Umbilical cord (tissue), 2 donors: ENCODE measurements around the gene ASTN2. TPM values are rescaled to one million over a fixed set of nuclear protein-coding genes. Genes with fewer than 3 reads are reported as not detected.

Experiments
- DNase-seq: peaks from one replicate; pipeline ENCODE4 v3.0.0-alpha.2; 2015; ENCODE audit warnings: low spot score
- total RNA-seq: library from RNA; depleted of rRNA; stranded (reverse); fragments of >200 nt; gene quantifications from one replicate; pipeline ENCODE4 v1.2.3, GENCODE V29; 2014; ENCODE audit warnings: low replicate concordance; ENCODE audit not compliant: insufficient read depth

Gene ASTN2
- total RNA-seq, 1 donor from 2014 or later: 7.0 TPM

DNA sequence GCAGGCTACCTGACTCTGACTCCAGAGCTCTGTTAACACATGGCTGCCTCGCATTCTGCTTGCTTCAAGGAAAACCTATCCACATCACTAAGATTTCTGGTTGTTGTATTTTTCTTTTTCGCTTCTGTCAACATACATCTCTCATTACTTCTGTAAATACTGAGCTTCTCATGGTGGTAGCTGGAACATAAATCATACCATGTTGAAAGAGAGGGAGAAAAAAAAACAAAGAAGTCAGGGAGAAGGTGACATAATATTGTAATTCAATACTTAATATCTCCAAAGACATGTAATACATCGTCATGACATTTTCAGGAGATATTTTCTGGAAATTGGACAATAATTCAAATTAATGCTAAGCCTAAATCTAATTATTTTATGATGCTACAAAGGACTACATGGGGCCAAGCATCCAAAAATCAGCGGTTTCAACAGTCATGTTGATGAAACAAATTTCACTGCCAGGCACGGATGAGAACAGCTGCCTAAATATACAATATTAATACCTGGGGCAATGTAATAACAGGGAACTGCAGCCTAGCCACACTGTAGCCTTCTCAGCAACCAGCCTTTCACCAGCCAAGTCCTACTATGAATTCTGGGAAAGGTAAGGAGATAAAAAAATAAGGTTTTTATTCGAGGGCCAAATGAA, 395.8 kb downstream of the ASTN2 start:
- DNase-seq: no peak

DNA sequence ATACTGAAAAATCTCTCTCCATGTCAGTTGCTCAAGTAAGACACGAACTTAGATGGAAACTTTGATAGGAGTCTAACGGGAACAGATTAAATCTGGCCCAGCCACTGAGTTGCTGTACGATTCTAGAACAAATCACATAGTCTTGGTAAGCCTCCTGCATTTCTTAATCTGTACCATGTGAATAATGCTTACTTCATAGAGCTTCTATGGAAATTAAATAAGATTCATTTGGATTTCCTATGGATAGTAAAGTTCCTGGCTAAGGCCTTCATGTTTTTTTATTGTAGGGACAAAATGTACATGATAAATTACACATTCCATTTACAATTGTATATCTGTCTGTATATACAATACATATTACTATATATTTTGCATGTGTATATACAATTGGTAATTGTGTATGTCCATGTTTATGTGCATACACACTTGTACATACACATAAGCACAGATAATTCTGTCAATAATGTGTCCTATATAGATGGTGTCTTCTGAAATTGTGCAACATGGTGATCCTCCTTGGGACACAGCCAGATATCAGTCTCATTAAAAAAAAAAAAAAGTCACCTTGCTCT, 397.4 kb downstream of the ASTN2 start:
- DNase-seq: no peak

DNA sequence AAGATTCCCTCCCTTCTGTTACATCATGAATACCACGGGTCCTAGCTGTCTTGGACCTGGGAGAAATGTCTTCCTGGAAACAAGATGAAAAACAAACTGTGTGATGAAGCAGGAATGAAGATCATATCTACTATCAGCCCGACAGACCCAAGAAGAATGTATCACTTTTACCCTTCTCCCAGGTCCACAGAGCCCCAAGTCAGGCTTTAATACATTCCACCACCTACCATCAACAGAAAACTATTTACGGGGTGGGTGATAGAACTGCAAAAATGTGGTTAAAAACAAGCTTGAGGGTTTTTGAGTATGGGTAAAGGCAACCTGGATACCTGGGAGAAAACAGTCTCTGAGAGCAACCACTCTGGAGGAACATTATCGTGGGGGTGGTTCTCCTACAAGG, 400.8 kb downstream of the ASTN2 start:
- no peak for DNase-seq

DNA sequence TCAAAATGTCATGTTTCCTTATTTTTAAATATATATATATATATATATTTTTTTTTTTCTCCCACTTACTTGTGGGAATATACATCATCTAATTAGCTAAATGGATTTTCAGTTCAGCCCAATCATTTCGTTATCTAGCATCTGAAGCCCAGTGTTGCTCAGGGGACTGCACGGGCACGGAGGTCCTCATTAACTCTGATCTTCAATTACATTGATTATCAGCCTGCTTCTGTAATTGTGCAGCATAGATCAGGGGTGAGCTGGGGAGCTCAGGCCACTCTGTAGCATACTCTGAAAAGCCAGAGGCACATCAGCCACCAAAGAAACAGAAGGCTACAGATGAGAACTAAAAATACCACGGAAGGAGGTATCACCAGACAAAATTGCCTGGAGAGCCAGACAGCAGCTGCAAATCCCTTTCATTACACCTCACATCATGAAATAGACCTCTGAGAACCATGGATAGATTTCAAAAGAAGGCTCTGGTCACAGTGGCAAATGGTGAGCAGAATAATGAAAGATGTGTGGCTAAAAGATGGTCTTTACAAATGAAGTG, 401.3 kb downstream of the ASTN2 start:
- DNase-seq: no peak

DNA sequence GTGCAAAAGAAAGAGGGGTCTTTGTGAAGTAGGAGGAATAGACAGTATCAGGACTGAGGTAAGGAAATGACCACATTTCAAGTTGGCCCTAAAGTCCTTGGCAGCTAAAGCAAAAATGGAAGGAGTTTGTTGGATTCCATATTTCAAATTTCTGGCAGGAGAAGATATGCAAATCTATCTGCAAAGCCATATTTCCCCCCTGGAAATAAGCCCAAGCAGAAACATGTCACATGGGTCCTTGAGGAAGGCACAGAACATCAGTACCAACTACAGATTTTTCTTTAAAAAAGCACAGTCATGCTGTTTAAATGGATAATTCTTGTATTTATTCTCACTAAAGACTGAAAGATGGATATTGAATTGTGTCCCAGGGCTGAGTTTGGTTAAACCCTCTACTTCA, 404.8 kb downstream of the ASTN2 start:
- DNase-seq: no peak

DNA sequence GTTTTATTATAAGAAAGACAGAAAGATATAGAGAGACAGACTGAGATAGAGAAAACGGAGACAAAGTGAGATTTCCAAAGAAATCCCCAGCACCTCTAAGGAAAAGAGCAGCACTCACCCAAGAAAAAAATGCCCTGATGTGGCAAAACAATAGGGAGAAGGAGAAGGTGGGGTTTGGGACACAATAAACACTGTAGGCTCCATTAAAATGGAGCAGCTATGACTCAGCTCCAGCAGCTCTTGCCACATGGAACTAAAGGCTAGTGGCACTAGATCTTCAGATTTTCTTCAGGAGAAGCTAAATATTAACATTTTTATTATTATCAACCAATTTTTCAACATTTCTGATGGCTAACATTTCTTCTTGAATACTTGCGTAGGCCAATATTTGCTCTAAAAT, 406.0 kb downstream of the ASTN2 start:
- DNase-seq: no peak

DNA sequence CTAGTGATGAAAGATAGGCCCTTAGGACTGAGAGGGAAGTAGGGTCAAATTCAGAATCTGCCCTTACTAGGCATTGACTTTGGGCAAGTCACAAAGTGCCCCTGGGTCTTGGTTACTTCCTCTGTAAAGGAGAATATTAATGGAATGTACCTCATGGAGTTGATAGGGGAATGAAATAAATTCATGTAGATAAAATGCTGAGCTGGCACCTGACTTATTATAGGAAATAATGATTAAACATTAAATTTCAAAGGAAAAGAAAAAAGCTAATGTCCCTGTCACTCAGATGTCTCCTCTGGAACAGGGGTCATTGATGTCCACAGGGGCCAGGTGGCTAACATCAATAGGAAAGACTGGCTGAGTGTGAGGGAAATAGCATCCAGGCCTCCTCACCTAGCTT, 406.4 kb downstream of the ASTN2 start:
- DNase-seq: no peak

DNA sequence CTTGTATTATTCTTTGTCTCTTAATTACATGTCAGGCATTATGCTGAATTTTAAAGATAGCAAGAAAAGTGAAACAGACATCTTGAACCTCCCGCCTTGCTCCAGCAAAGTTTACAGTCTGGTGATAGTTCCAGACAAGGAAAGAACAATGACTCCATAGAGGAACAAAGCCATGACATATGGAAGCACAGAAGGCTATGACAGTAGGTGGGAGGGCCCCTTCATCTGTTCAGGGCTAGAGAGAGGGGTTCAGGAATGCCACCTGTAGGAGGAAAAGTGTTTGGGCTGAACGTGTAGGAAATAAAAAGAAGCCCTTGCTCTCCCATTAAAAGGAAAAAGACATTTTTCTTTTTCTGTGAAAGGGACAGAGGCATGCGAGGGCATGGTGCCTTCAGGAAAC, 412.2 kb downstream of the ASTN2 start:
- no peak for DNase-seq

DNA sequence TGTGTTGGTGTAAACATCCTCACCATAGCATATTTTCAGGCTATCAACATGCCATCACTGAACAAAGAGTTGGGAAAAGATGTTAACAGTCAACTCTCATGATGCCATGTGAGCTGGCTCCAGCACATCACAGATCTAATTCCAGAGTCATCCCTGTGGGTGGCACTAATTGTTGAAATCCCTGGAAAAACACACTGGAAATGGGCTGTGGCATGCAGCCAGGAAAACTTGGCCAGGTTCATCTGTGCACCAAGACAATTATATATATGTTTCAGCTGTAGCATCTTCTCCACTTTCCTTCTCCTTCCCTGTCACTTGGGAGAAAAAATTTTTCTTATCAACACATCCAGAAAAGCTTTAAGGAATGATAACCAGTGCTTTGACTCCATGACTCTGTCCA, 414.0 kb downstream of the ASTN2 start:
- DNase-seq: no peak

DNA sequence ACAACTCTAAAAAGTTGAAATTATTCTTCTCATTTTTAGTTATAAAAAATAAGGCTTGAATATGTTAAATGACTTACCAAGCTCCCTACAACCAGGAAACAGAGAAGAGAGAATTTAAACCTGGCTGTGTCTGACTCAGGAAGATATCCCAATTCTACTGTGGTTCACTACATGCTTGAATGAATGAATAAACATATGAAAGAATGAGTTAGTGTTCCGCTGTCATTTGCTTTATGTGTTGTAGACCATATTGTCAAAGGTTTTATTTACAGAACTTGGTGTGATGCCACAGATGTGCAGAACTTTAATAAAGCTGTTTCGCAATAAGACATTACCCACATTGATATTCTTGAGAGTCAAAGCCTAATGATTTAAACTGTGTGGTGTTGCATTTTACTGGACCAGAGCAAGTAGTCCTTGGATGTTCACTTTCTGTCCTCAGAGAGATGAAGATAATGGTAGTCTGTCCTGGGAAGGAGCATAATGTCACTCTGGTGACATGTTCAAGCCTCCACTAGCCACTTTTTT, 414.6 kb downstream of the ASTN2 start:
- DNase-seq: no peak

DNA sequence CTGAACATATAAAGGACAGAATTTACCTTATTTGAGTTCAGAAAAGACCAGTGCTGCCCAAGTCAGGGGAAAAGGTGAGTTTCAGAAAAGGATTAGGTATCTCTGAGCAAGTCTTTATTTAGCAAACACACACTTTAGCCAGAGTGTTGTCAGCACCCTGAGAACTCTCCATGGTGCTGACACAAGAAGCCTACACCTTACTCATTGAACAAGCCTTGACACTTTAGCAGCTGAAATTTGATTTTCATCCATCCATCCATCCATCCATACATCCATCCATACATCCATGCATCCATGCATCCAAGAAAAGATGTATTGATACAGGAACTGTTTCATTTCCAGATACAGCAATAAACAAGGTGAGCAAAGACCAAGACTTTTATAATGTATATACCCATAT, 416.6 kb downstream of the ASTN2 start:
- peak; percentile 20 for DNase-seq

DNA sequence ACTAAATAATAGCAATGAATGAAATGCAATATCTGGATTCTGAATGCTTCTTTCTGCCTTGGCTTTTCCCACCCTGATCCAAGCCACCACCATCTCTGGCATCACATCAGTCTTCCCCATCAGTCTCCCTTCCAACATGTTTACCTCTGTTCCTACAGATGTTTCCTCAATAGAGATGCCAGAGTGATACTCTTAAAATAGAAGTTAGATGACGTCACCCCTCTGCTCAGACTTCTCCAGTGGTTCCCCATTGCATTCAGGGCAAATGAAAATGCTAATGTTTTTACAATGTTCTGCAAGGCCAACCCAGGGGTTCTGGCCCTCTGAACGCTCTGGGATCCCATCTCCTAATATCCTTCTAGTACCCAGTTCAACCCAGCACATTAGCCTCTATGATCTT, 422.0 kb downstream of the ASTN2 start:
- DNase-seq: no peak

DNA sequence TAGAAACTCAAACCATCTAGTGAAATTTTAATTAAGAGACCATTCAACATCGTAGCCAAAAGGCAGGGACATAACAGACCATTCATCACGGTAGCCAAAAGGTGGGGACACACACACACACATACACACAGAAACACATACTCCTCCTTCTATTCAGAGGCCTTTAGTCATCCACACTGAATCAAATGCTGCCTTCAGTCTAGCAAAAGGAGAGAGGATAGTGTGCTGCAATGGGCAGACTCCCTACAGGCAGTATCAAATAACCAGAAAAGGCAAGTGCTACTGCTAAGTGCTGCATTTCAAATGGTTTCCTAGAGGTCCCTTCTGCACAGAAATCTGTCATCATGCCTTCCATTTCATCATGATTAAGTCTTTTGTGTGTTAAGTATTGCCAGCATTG, 423.8 kb downstream of the ASTN2 start:
- no peak for DNase-seq

DNA sequence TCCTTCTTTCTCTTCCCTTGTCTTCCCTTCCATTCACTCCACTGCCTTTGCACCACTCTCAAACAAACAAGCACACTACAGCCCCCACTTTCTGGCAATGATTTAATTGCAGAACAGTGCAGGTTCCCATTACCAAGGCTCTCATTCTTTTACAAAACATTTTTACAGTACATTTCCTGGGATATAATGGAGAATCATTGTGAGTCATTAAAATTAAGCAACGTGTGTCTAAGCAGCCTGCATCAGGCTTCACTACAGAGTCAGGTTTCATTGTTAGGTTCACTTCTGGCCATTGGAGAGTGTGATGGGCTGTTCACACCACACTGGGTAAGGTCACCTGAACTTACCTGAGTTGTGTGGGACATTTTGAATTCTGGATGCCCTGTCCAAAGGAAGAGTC, 424.3 kb downstream of the ASTN2 start:
- no peak for DNase-seq

DNA sequence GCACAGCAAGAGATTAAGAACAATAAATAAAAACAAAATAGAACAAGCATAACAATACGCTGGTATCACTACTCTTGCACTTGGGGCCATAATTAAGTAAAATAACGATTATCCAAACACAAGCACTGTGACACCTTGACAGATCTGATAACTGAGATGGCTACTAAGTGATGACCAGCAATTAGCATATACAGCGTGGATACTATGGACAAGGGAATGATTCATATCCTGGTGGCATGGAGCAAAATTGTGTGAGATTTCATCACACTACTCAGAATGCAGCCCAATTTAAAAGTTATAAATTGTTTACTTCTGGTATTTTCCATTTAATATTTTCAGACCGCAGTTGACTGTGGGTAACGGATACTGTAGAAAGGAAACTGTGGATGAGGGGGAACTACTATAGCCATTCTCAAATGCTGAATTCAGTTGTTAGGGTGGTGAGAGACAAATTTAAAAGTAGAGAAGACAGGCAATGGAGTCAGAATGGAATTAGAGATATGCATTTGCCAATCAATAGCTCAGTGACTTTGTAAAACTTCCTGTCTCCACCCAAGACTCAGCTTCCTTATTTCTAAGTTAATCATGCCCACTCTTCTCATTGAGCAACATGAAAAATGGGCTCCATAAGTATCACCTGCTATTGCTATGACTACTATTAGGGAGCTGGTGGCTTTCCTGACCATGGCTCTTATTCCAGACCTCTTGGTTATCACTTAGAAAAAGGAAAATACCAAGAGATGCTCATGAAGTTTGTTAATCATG, 427.0 kb downstream of the ASTN2 start:
- DNase-seq: no peak

DNA sequence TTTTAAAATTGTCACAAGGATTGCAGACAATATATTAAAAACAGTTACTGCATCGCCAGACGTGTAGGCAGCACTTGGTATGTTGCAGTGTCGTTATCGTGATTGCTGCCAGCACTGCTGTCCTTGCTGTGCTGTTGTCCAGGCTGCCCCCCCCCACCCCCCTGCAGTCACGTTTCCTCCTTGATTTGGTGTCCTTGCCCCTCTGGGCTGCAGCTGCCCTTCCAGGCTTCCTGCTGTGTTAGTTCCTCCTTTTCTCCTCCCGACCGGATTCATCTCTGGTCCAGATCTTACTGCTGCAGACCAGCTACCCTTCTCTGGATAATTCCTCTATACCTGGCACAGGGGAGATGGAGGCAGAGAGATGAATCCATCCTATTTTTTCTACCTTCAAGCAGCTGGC, 428.8 kb downstream of the ASTN2 start:
- DNase-seq: no peak

DNA sequence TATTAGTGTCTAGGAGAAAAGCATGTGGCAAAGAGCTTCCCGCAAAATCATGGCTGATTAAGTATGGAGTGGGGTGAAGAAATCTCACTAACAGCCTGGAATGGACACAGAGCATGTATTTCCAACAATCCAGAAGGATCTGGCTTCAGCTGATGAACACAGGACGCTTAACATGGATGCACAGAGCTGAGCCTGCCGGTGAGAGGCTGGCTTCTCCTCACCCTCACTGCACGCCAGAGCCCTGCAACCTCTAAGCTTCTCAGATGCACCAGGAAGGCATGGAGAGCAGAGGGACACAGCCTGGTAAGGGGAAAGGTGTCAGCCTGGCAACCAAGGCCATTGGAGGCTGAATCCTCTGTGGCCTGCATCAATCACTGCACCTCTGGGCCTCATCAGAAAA, 429.3 kb downstream of the ASTN2 start:
- no peak for DNase-seq

DNA sequence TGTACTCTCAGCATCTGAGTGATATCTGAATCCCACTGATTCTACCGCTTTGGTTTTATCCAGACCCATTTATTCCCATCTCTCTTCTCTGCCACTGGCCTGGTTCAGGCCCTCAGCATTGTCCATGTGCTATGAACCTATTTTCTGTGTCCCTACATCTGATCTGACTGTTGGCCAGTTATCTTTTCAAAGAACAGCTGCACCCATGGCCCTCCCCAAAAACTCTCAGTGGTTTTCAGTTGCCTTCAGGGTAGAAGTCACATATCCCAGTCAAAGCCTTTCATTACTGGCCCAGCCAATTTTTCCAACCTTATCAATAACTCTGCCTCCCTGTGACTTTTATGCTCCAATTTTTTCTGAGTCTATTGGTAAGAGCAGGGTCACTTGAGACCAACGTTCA, 430.7 kb downstream of the ASTN2 start:
- DNase-seq: no peak

DNA sequence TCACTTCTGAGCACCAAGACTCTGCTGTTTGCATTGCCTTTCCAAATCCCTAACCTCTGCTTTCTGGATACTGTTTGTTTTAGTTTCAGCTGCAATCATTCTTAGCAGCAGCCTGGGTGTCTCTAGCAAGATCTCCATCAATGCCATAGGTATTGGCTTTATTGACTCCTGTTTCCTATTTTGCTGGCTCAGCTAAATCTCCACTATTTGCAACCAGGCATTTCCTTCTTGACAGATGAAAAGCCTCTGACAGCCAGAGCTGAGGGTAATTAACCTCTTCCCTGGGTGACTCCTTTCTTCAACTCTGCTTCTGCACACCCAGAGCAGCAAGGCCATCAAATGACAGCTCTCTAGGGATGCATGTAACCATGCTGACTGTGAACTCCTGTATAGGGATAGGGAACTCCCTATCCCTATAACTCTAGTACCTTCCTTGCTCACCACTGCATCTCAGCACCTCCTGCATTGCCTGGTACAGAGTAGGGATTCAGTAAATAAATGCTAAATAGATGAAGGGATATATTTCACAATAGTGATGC, 434.2 kb downstream of the ASTN2 start:
- no peak for DNase-seq

DNA sequence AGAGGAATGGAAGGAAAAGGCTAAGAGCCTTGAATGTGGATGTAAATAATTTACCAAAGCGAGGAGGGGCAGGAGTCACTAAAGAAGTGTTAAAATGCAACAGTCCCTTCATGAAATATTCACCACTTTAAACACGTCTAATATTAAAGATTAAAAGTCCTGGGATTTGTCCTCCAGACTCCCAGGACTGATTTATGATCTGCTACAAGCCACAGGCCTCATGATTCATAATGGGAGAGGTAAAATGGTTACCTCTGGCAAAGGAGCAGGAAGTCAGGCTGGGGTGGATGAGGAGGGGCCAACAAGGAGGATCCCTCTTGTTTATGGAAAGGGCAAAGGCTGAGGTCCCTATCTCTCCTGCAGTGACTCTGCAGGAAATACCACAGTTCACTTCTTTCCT, 435.4 kb downstream of the ASTN2 start:
- DNase-seq: no peak

DNA sequence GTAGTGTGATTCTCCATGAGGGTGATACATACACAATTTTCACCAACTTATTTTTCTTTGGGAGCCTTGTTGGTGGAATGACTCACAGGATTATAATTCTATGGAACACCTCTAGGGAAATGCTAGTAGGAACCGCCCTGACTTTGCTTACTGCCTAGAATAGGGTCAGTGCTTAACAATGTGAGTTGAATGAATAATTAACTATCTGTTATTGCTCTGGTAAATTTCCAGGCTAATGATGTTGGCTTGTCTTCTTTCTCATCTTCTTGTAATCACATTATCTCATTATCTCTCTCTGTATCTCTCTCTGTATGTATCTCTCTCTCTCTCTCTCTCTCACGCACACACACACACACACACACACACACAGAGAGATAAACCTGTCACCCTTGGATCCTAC, 436.7 kb downstream of the ASTN2 start:
- DNase-seq: no peak

DNA sequence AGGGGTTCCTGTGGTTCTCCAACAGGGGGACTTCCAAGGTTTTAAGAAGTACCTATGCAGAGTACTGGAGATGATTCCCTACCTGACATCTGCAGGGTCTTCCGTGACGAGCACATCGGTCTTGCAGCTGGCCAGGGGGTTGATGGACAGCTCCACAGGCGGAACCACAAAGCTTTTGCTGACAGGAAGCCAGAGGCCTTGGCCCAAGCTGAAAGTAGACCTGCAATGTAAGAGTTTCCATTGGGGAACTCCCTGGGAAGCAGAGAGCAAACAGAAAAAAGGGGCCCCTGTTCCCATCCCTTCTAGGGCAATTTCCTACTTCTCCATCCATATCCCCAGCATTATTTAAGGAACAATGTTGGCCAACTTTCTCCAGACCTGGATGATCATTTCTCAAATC, 439.7 kb downstream of the ASTN2 start:
- DNase-seq: no peak
